Keratinocyte (primary cell): ENCODE results near the gene TSPOAP1.

ENCODE experiments used
- CTCF ChIP-seq, 3 experiments: IDR thresholded peaks in 1 of 3; conservative IDR thresholded peaks in 1 of 3; optimal IDR thresholded peaks in 1 of 3; 2 replicates in 2 of 3; 3 replicates in 1 of 3; pipeline versions ENCODE3 to v1.5.1; 2011; ENCODE audit warnings: low read length in 3 of 3, mild to moderate bottlenecking in 3 of 3, moderate library complexity in 2 of 3, control low read depth in 1 of 3, inconsistent platforms in 1 of 3; ENCODE audit not compliant: insufficient read depth in 2 of 3; ENCODE audit errors: extremely low read depth in 1 of 3
- EZH2 ChIP-seq: IDR thresholded peaks from one replicate; pipeline ENCODE4 v1.6.1; 2012; ENCODE audit warnings: inconsistent platforms, mild to moderate bottlenecking, low read length, moderate library complexity

- TF ChIP-seq CTCF (optimal IDR thresholded peaks at IDR 0.05 in 1 of 3, IDR thresholded peaks at IDR 0.05 in 1 of 3, conservative IDR thresholded peaks at IDR 0.05 in 1 of 3; ENCODE audit: extremely low read depth in 1 of 3, insufficient read depth in 2 of 3, low read length in 3 of 3) = no peak
- no peak for TF ChIP-seq EZH2
Measured at GRCh38 chr17:58343131-58343530, 14.5 kb upstream of the TSPOAP1 start.
